SK-N-SH treated with all-trans-retinoic acid at 6 μM for 48 hours (cell line): ENCODE measurements around the gene LAMA3.

ENCODE experiments used
- ARNTL ChIP-seq: fragments of 450-650 bp; formaldehyde crosslinking; IDR thresholded peaks from 2 replicates; pipeline ENCODE4 v1.5.0; 2020; ENCODE audit warnings: low read depth, mild to moderate bottlenecking, moderate library complexity, borderline replicate concordance
- ESRRG ChIP-seq: fragments of 250-450 bp; sonication (Bioruptor Pico); IDR thresholded peaks from 2 replicates; pipeline ENCODE4 v1.6.1; 2021; ENCODE audit warnings: mild to moderate bottlenecking
- GLIS3 ChIP-seq: fragments of 250-450 bp; sonication (Bioruptor Pico); IDR thresholded peaks from 2 replicates; pipeline ENCODE4 v1.5.0; 2020; ENCODE audit warnings: mild to moderate bottlenecking, moderate library complexity
- RARB ChIP-seq: fragments of 250-450 bp; sonication (Bioruptor Pico); IDR thresholded peaks from 2 replicates; pipeline ENCODE4 v1.8.0; 2021; ENCODE audit warnings: mild to moderate bottlenecking, moderate library complexity
- TOX ChIP-seq: fragments of 250-450 bp; sonication (Bioruptor Pico); IDR thresholded peaks from 2 replicates; pipeline ENCODE4 v1.8.0; 2021; ENCODE audit warnings: mild to moderate bottlenecking, moderate library complexity, borderline replicate concordance
- ZC3H10 ChIP-seq: fragments of 250-450 bp; sonication (Bioruptor Pico); IDR thresholded peaks from 2 replicates; pipeline ENCODE4 v1.5.1; 2021; ENCODE audit warnings: mild to moderate bottlenecking, moderate library complexity
- ZFP30 ChIP-seq: fragments of 450-650 bp; formaldehyde crosslinking; IDR thresholded peaks from 2 replicates; pipeline ENCODE4 v1.5.0; 2022; ENCODE audit warnings: mild to moderate bottlenecking, moderate library complexity
- ZNF565 ChIP-seq: fragments of 450-650 bp; formaldehyde crosslinking; conservative IDR thresholded peaks from 2 replicates; pipeline ENCODE4 v1.5.0; 2020; ENCODE audit warnings: low read depth, mild to moderate bottlenecking, moderate library complexity
- ZNF8 ChIP-seq: fragments of 450-650 bp; formaldehyde crosslinking; IDR thresholded peaks from 2 replicates; pipeline ENCODE4 v1.5.0; 2020; ENCODE audit warnings: mild to moderate bottlenecking, moderate library complexity
- TF ChIP-seq, protein P1 (sequence below): fragments of 250-450 bp; sonication (Bioruptor Pico); IDR thresholded peaks from 2 replicates; pipeline ENCODE4 v1.8.0; 2020; ENCODE audit warnings: mild to moderate bottlenecking, moderate library complexity, borderline replicate concordance
- TF ChIP-seq, protein P2 (sequence below): fragments of 250-450 bp; sonication (Bioruptor Pico); IDR thresholded peaks from 2 replicates; pipeline ENCODE4 v1.5.1; 2021; ENCODE audit warnings: mild to moderate bottlenecking, moderate library complexity
- TF ChIP-seq, protein P3 (sequence below): fragments of 250-450 bp; sonication (Bioruptor Pico); IDR thresholded peaks from 2 replicates; pipeline ENCODE4 v1.8.0; 2021; ENCODE audit warnings: low read depth, mild to moderate bottlenecking, moderate library complexity, borderline replicate concordance
- TF ChIP-seq, protein P4 (sequence below): fragments of 250-450 bp; sonication (Bioruptor Pico); IDR thresholded peaks from 2 replicates; pipeline ENCODE4 v1.5.0; 2020; ENCODE audit warnings: mild to moderate bottlenecking, moderate library complexity
- TF ChIP-seq, protein P5 (sequence below): fragments of 250-450 bp; sonication (Bioruptor Pico); IDR thresholded peaks from 2 replicates; pipeline ENCODE4 v1.5.1; 2020; ENCODE audit warnings: low read depth, mild to moderate bottlenecking, moderate library complexity

DNA sequence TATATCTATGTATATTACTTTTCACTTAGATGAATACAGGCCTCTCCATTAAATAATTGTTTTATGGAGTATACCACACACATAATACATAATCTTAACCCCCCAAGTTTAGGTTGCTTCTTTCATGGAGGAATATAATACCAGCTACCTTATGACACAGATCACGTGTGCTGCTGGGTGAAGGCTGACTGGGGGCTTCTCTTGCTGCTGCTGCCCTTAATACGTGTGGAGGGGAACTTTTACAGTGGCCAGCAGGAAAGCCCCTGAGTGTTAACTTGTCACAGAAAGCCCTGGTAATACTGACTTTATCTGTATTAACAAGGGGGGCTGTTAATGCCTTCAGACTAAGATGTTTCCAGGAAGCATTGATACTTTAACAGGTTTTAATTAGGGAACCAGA is 63.1 kb downstream of the LAMA3 start:
- TF ChIP-seq, protein P1, sequence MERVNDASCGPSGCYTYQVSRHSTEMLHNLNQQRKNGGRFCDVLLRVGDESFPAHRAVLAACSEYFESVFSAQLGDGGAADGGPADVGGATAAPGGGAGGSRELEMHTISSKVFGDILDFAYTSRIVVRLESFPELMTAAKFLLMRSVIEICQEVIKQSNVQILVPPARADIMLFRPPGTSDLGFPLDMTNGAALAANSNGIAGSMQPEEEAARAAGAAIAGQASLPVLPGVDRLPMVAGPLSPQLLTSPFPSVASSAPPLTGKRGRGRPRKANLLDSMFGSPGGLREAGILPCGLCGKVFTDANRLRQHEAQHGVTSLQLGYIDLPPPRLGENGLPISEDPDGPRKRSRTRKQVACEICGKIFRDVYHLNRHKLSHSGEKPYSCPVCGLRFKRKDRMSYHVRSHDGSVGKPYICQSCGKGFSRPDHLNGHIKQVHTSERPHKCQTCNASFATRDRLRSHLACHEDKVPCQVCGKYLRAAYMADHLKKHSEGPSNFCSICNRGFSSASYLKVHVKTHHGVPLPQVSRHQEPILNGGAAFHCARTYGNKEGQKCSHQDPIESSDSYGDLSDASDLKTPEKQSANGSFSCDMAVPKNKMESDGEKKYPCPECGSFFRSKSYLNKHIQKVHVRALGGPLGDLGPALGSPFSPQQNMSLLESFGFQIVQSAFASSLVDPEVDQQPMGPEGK (CRISPR knock-in tag): no peak
- TF ChIP-seq ZNF565 (CRISPR knock-in tag) (no peak), ZC3H10 (CRISPR knock-in tag) (no peak), RARB (CRISPR knock-in tag) (no peak), ZFP30 (CRISPR knock-in tag) (no peak), GLIS3 (no peak), ARNTL (no peak), ZNF8 (no peak), TOX (CRISPR knock-in tag) (no peak), ESRRG (CRISPR knock-in tag) (no peak)
- TF ChIP-seq, protein P2, sequence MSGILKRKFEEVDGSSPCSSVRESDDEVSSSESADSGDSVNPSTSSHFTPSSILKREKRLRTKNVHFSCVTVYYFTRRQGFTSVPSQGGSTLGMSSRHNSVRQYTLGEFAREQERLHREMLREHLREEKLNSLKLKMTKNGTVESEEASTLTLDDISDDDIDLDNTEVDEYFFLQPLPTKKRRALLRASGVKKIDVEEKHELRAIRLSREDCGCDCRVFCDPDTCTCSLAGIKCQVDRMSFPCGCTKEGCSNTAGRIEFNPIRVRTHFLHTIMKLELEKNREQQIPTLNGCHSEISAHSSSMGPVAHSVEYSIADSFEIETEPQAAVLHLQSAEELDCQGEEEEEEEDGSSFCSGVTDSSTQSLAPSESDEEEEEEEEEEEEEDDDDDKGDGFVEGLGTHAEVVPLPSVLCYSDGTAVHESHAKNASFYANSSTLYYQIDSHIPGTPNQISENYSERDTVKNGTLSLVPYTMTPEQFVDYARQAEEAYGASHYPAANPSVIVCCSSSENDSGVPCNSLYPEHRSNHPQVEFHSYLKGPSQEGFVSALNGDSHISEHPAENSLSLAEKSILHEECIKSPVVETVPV: no peak
- TF ChIP-seq, protein P3, sequence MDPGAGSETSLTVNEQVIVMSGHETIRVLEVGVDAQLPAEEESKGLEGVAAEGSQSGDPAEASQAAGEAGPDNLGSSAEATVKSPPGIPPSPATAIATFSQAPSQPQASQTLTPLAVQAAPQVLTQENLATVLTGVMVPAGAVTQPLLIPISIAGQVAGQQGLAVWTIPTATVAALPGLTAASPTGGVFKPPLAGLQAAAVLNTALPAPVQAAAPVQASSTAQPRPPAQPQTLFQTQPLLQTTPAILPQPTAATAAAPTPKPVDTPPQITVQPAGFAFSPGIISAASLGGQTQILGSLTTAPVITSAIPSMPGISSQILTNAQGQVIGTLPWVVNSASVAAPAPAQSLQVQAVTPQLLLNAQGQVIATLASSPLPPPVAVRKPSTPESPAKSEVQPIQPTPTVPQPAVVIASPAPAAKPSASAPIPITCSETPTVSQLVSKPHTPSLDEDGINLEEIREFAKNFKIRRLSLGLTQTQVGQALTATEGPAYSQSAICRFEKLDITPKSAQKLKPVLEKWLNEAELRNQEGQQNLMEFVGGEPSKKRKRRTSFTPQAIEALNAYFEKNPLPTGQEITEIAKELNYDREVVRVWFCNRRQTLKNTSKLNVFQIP: no peak
- TF ChIP-seq, protein P4, sequence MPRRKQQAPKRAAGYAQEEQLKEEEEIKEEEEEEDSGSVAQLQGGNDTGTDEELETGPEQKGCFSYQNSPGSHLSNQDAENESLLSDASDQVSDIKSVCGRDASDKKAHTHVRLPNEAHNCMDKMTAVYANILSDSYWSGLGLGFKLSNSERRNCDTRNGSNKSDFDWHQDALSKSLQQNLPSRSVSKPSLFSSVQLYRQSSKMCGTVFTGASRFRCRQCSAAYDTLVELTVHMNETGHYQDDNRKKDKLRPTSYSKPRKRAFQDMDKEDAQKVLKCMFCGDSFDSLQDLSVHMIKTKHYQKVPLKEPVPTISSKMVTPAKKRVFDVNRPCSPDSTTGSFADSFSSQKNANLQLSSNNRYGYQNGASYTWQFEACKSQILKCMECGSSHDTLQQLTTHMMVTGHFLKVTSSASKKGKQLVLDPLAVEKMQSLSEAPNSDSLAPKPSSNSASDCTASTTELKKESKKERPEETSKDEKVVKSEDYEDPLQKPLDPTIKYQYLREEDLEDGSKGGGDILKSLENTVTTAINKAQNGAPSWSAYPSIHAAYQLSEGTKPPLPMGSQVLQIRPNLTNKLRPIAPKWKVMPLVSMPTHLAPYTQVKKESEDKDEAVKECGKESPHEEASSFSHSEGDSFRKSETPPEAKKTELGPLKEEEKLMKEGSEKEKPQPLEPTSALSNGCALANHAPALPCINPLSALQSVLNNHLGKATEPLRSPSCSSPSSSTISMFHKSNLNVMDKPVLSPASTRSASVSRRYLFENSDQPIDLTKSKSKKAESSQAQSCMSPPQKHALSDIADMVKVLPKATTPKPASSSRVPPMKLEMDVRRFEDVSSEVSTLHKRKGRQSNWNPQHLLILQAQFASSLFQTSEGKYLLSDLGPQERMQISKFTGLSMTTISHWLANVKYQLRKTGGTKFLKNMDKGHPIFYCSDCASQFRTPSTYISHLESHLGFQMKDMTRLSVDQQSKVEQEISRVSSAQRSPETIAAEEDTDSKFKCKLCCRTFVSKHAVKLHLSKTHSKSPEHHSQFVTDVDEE: no peak
- TF ChIP-seq, protein P5, sequence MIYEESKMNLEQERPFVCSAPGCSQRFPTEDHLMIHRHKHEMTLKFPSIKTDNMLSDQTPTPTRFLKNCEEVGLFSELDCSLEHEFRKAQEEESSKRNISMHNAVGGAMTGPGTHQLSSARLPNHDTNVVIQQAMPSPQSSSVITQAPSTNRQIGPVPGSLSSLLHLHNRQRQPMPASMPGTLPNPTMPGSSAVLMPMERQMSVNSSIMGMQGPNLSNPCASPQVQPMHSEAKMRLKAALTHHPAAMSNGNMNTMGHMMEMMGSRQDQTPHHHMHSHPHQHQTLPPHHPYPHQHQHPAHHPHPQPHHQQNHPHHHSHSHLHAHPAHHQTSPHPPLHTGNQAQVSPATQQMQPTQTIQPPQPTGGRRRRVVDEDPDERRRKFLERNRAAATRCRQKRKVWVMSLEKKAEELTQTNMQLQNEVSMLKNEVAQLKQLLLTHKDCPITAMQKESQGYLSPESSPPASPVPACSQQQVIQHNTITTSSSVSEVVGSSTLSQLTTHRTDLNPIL: no peak
